Omental fat pad (tissue), 4 donors: ENCODE results near the gene PLEKHD1. TPM values are rescaled to one million over a fixed set of nuclear protein-coding genes. Genes with fewer than 3 reads are reported as not detected.

Source experiments
- ATAC-seq: fragments of 150-250 bp; one replicate; pipeline ENCODE4 v1.9.1; 2016; ENCODE audit warnings: mild to moderate bottlenecking, moderate library complexity; ENCODE audit not compliant: low FRiP score
- DNase-seq: peaks from one replicate; pipeline ENCODE4 v3.0.0-alpha.2; 2019; ENCODE audit warnings: low spot score
- total RNA-seq, 4 donors: library from RNA; depleted of rRNA; stranded (reverse); fragments of >200 nt; gene quantifications; one replicate each; pipeline ENCODE4 v1.1.0, GENCODE V29; 2016
- TF ChIP-seq, protein P1 (sequence below), 3 donors: fragments of 450-650 bp; IDR thresholded peaks; one replicate each; pipeline ENCODE4 v1.5.1; 2016 to 2017; ENCODE audit warnings: antibody characterized with exemption in 3 of 3, mild to moderate bottlenecking in 3 of 3, moderate library complexity in 2 of 3

The PLEKHD1 gene
- total RNA-seq = under 1 TPM in 2 of 4 donors, not detected in 2; 0.12 to 0.19 TPM

DNA sequence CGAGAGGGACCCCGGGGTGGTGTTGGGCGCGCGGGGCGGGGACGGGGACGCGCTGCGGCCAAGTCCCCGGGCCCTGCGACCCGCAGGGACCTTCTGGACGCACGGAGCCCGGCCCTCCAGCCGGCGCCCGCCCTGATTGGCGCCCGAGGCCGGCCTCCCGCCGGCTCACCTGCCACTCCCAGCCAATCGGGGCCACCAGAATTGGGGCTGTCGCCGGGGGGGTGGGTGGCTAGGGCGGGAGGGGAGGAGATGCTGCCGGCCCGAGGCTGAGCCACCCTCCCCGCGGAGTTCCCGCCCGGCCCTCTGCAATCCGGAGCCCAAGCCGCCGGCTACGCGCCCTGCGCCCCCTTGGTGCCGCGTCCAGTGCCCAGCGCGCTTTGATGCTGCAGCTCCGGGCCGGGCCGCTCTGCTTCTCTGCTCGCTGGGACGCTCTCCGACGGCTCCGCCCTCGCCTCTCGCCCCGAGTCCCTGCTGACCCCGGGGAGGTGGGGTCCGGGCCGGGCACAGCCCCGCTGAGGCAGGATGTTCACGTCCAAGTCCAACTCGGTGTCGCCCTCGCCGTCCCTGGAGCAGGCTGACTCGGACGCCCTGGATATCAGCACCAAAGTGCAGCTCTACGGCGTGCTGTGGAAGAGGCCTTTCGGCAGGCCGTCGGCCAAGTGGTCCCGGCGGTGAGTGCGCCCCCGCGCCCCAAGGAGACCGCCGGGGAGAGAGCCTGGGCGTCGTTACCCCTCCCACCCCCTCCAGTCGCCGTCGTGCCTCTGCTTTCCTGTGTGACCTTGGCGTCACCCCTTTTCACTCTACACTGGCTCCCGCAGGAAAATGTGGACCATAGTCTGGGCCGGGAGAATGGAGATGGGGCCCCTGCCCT is at the start of gene PLEKHD1:
Gene PLEKHD1, plus strand, starts transcription at position 285 of the 871 bp plus-strand sequence. Its CDS starts 238 bp downstream, at position 523.
- TF ChIP-seq, protein P1, sequence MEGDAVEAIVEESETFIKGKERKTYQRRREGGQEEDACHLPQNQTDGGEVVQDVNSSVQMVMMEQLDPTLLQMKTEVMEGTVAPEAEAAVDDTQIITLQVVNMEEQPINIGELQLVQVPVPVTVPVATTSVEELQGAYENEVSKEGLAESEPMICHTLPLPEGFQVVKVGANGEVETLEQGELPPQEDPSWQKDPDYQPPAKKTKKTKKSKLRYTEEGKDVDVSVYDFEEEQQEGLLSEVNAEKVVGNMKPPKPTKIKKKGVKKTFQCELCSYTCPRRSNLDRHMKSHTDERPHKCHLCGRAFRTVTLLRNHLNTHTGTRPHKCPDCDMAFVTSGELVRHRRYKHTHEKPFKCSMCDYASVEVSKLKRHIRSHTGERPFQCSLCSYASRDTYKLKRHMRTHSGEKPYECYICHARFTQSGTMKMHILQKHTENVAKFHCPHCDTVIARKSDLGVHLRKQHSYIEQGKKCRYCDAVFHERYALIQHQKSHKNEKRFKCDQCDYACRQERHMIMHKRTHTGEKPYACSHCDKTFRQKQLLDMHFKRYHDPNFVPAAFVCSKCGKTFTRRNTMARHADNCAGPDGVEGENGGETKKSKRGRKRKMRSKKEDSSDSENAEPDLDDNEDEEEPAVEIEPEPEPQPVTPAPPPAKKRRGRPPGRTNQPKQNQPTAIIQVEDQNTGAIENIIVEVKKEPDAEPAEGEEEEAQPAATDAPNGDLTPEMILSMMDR (IDR thresholded peaks at IDR 0.05) = no peak
- no peak for DNase-seq
- ATAC-seq = no peak

DNA sequence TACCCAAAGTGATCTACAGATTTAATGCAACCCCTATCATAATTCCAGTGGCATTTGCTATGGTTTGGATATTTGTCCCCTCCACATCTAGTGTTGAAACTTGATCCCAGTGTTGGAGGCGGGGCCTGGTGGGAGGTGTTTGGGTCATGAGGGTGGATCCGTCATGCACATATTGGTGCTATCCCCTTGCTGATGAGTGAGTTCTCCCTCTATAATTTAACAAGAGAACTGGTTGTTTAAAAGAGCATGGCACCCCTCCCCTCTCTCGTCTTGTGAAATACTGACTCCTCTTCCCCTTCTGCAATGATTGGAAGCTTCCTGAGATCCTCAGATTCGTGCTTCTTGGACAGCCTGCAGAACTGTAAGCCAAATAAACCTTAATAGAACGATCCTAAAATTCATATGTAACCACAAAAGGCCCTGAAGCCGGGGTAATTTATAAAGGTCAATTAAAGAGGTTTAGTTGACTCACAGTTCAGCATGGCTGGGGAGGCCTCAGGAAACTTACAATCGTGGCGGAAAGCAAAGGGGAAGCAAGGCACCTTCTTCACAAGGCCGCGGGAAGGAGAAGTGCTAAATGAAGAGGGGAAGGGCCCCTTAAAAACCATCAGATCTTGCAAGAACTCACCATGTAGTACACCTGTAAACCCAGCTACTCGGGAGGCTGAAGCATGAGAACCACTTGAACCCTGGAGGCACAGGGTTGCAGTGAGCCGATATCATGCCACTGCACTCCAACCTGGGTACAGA is 44.8 kb upstream of the PLEKHD1 start:
- no peak for ATAC-seq
- DNase-seq = no peak
- TF ChIP-seq, protein P1 (IDR thresholded peaks at IDR 0.05) = no peak

DNA sequence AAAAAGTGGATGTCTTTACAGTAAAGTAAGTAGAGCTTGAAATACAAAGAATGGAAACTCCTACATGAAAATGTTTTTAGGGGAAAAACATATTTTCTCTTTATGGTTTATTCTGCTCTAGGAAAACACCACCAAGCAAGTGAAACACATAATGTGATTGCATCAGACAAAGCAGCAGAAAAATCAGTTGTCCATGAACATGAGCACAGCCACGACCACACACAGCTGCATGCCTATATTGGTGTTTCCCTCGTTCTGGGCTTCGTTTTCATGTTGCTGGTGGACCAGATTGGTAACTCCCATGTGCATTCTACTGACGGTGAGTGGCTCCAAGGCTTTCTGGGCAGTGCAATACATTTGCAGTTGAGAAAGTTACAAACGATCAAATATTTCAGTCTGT is 42.6 kb upstream of the PLEKHD1 start:
- TF ChIP-seq, protein P1 (IDR thresholded peaks at IDR 0.05) = no peak
- DNase-seq (no peak), ATAC-seq (no peak)

DNA sequence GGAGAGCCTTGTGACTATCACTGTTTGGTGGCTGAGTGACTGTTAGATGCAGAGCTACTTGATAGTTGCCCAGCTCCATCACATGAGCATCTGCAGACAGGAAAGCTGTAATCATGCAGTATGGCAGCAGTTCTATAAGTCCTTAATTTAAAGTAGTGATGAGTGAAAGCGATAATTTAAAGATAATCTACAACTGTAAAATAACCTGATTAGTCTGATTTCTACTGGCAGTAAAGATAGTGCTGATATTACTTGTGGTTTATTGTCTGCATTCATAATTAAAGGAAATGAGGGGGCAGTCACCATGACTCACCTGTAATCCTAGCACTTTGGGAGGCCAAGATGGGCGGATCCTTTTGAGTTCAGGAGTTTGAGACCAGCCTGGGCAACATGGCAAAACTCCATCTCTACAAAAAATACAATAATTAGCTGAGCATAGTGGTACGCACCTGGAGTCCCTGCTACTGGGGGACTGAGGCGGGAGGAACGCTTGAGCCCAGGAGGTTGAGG is 41.2 kb upstream of the PLEKHD1 start:
- TF ChIP-seq, protein P1 (IDR thresholded peaks at IDR 0.05) = no peak
- no peak for DNase-seq

DNA sequence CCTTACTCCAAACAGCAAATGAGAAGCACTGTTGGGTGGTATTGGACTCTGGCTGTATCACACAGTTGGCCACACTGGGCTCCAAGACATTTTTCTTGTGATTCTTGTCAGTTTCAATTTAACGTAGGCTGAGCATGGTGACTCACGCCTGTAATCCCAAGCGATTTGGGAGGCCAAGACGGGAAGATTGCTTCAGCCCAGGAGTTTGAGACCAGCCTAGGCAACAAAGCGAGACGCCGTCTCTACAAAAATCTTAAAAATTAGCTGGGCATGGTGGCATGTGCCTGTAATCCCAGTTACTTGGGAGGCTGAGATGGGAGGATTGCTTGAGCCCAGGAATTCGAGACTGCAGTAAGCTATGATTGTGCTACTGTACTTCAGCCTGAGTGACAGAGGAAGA is 35.3 kb upstream of the PLEKHD1 start:
- TF ChIP-seq, protein P1 (IDR thresholded peaks at IDR 0.05) = no peak
- ATAC-seq = no peak
- no peak for DNase-seq

More for the DNA sequence above, 41.2 kb upstream of the PLEKHD1 start:
- no peak for ATAC-seq

DNA sequence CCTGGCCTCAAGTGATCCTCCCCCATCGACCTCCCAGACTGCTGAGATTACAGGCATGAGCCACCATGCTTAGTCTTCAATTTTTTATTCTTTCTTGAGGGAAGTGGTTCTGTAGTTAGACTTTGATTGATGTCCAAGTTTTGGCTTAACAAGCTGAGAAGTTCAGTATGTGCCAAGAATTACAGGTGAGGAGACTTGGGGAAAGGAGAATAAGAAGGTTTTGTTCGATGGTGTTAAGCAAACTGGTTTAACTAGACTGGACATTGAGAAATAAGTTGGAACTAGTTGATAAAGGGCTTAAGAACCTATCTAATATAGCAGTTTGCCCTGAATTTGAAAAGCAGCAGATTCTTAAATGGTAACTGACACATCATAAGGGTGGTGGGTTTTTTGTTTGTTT is 32.6 kb upstream of the PLEKHD1 start:
- ATAC-seq = no peak
- TF ChIP-seq, protein P1 (IDR thresholded peaks at IDR 0.05) = no peak
- no peak for DNase-seq
